Raji (cell line): ENCODE data around the gene KDM4B.

Source experiments
- POLR2A ChIP-seq: IDR thresholded peaks from 2 replicates; pipeline ENCODE4 v1.6.1; 2011; ENCODE audit warnings: low read depth, low read length, control low read depth; ENCODE audit not compliant: insufficient read depth

Gene KDM4B

GRCh38 chr19:4968462-4969291 is at the start of gene KDM4B:
TSS of gene KDM4B (plus strand) at chr19:4969113. CDS start at chr19:5032891, 63,778 bp downstream.
- peak; percentile 86 for TF ChIP-seq POLR2A

- no peak for TF ChIP-seq POLR2A
These were observed 46.2 kb upstream of the KDM4B start for GRCh38 chr19:4922530-4923275.

GRCh38 chr19:4923276-4923747 is 45.6 kb upstream of the KDM4B start:
- TF ChIP-seq POLR2A: no peak

- no peak for TF ChIP-seq POLR2A
These were observed 39.7 kb upstream of the KDM4B start for GRCh38 chr19:4929186-4929585.

GRCh38 chr19:4930664-4931063 is 38.2 kb upstream of the KDM4B start:
- TF ChIP-seq POLR2A: no peak

GRCh38 chr19:4932711-4933110 is 36.2 kb upstream of the KDM4B start:
- TF ChIP-seq POLR2A: no peak

GRCh38 chr19:4933528-4933927 is 35.4 kb upstream of the KDM4B start:
- no peak for TF ChIP-seq POLR2A

GRCh38 chr19:4935444-4935843 is 33.5 kb upstream of the KDM4B start:
- no peak for TF ChIP-seq POLR2A

GRCh38 chr19:4937060-4937459 is 31.9 kb upstream of the KDM4B start:
- no peak for TF ChIP-seq POLR2A

GRCh38 chr19:4939466-4939865 is 29.4 kb upstream of the KDM4B start:
- no peak for TF ChIP-seq POLR2A

GRCh38 chr19:4951656-4952055 is 17.3 kb upstream of the KDM4B start:
- TF ChIP-seq POLR2A: no peak

GRCh38 chr19:4952945-4953344 is 16.0 kb upstream of the KDM4B start:
- no peak for TF ChIP-seq POLR2A

- TF ChIP-seq POLR2A: no peak
These were observed 13.6 kb upstream of the KDM4B start for GRCh38 chr19:4955274-4955673.

- no peak for TF ChIP-seq POLR2A
These were observed 10.9 kb upstream of the KDM4B start for GRCh38 chr19:4957981-4958380.

- TF ChIP-seq POLR2A: no peak
These were observed 6.8 kb upstream of the KDM4B start for GRCh38 chr19:4962085-4962619.

GRCh38 chr19:4965061-4965460 is 3.9 kb upstream of the KDM4B start:
- TF ChIP-seq POLR2A: no peak

- no peak for TF ChIP-seq POLR2A
These were observed 2.3 kb upstream of the KDM4B start for GRCh38 chr19:4966591-4966990.
